ENCODE measurements around the gene GIMAP4.
"Not testable (repeated sequence)": the region's sequence is repeated elsewhere in the genome, so short reads cannot be mapped to it uniquely, and the experiment has no call there.

The GIMAP4 gene

DNA sequence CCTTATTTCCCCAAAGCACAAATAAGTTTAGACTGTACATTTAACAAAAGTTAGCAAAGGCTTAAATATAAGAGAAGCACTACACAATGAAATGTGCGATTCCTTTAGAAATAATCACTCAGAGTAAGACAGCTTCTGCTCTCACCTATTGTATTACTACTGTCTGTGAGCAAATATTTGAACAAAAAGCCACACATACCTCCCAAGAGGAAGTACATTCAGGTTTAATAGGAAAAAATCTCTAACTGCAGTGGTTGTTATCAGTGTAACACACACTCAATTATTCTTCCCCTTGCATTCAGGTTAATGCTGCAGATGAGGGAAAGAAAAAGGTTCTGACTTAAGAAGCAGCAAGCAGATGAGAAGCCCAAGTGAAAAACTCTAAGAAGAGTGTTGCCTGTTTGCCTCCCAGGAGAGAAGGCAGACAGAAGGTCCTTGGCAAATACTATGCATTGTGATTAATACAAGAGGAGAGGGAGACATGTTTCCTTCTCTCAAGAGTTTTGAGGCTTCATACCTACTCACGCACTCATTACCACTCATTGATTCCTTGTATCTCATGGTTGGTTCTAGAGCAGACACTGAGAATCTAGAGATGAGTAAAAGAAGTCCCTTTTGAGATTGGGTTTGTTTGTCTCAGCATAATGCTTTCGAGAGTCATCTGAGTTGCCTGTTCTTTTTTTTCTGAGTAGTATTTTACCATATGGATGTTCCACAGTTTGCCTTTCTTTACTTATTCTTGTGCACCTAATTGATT lies 13.6 kb downstream of the GIMAP4 start:
- DNase-seq: no peak

DNA sequence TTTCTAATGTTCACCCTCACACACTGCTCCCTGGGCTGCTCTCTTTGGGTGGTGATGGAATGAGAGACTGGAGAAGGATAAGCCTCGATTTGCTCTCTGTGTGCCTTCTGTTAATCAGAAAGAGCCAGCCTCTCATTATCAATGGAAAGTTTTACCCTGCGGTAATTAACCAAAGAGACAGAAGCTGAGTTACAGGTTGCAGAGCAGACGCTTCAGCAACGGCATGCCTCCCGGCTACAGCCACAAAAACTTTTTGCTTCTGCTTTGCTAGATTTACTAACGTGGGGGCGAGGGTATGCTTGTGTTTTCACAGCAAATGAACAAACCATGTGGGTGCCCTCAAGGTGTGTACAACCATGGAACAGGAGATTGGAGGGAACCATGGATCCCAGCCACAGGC lies 18.0 kb downstream of the GIMAP4 start:
- no peak for DNase-seq

DNA sequence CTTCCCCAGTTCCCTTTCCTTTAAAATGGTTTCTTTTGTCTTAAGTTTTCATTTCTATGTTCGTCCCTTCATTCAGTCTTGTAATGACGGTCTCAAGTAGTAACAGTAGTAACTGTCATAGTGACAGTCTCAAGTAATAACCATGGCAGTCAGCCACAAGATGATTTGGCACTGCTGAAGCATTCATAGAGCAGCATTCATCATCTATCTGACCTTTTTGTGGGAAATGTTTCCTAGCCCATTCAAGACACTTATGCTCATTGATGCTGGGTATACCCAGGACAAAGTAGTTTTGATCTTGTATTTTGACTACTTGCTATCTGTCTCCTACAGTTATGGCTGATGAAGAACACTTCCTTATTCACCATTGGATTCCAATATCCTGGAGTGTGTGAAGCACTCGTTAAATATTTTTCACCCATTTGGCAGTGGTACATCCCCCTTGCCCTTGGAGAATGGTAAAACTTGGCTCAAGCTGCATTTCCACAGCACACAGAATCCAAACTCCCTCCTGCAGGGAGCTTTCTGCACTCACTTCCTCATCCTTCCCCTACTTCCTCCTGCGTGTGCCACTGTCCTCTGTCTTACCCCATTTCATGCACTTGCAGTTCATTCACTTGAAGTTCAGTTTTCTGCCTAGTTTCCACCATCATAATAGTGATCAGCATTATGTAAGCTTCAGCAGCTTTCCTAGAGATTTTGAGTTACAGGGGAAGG lies 19.0 kb downstream of the GIMAP4 start:
- no peak for DNase-seq

DNA sequence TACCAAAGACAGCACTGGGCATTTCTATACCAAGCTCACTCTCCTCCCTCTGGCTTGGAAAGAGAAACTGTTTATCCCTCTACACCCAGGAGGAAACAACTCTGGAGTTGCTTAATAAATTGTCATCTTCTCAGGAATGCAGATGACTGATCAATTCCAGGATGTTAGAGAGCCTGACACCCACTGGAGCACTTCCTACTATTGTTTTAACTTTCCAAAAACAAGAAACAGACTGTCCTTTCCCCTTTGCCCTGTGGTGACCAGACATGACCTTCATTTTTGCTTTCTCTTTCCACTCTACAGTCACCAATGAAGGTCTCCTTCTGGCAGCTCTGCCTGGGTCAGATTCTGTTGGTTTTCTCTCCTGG lies 19.6 kb downstream of the GIMAP4 start:
- peak; percentile 96 for DNase-seq

DNA sequence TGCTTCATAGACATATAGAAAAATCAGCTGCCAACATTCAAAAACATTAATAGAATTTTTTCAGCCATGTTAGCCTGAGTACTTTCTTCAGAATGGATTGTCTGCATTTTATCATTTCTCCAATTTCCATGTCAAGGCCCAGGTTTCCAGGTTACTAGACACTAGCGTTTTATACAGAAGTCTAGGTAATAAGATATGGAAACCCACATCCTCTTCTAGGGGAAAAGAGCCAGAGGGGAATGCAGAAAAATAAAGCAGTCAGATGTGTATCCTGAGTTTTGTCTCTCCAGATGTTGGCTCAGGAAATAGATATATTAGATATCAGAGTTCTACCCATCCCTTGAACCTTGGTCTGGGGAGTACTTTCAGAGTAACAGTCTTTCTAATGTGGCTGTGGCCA lies 20.4 kb downstream of the GIMAP4 start:
- DNase-seq: no peak

DNA sequence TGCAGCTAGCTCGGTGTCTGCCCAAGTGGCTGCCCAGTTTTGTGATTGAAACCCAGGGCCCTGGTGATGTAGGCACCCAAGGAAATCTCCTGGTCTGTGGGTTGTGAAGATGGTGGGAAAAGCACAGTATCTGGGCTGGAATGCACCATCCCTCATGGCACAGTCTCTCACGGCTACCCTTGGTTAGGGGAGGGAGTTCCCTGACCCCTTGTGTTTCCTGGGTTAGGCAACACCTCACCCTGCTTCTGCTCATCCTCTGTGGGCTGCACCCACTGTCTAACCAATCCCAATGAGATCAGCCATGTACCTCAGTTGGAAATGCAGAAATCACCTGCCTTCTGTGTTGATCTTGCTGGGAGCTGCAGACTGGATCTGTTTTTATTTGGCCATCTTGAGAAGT lies 27.6 kb downstream of the GIMAP4 start:
- DNase-seq: no peak

DNA sequence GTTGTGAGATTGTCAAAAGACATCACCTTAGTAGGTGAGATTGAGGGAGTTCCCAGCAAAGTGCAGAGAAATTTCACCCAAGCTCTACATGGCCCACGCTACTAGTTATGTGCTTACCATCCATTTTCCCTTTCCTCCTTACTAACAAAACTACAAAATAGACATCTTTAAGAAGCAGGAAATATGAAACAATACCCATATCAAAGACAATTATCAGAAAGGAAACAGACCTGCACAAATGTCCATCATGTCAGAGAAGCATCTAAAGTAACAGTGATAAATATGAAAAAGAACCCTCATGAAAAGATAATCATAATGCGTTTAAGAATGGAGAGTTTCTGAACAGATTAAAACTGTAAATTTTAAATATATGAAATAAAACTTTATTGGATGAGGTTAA lies 28.2 kb downstream of the GIMAP4 start:
- DNase-seq: no peak

DNA sequence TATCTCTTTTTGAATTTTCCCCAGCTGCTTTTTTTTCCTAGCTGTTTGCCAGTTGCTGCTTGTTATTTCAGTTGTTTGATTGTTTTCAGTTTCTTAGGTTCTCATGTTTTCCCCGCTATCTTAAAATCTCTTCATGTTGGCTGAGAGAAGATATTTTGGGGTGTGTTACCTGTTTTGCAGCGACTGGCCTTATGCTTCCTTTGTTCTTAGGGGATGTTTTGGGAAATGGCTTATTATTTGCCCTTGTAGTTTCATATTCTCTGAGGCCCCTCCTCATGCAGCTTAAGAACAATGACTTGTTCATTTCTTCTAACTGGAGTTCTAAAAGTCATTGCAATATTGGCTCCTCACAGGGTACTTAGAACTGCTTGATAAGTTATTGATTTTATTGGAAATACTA lies 36.4 kb downstream of the GIMAP4 start:
- not testable (repeated sequence) for DNase-seq

DNA sequence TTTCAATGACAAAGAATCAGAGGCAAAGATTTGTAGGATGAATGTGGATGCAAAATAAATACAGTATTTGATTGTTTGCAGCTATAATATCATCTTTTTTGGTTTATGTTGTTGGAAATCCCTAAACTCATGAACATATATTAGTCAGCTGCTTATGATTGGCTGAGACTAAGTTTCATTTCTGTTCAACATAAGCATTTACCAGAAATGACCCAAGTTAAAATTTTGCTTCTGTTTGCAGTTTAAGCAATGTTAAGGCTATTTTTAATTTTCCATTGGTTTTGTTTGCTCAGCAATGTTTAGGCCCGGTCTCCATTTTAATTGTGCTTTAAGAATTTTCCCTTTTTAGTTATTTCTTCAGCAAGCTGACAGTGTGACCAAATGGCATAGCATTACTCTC lies 43.0 kb downstream of the GIMAP4 start:
- peak; percentile 59 for DNase-seq

DNA sequence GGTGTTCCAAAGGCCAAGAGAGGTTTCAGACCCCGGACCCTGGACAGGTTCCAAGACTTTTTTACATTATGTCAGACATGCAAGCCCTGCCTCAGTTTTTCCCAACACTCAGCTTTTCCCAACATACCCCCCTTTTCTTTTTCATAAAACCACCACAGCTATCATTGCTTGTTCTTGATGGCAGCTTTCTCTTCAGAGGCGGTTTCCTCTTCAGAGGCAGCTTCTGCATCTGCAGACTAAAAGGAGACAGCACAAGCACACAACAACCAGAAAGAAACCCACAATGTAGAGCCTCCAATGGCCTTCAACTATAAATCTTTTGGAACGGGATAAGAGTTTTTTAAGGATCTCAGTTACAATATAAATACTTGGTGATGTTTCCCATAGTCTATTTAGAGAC lies 45.7 kb downstream of the GIMAP4 start:
- no peak for DNase-seq

DNA sequence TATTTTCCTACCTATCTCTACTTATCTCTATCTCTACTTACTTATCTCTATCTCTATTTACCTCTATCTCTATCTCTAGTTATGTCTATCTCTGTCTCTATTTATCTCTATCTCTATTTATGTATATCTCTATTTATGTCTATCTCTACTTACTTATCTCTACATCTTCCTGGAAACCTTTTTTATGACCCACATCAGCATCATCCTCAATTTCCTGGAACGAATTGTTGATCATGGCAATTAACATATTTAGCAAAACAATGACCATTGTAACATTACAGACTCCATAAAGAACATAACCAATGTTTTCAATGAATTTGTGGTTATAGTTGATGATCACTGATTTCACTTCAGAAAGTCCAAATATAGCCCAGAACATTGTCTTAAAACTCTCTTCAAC lies 46.7 kb downstream of the GIMAP4 start:
- no peak for DNase-seq

DNA sequence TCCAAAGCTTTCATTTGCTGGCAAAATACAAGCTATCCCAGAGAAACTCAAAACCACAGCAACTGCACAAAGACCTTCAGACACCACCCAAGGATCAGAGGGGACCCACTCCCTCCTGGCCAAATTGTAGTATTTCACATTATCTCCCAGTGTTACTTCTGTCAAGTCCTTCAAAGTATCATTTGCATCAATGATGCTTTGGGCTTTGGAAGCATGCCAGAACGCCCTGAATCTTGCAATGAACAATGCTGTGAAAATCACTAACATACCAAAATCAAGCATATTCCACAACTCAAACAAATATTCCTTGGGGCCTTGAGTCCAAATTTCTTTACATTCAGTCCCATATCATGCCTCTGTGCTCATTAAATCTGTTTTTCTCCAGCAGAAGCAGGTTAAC lies 47.2 kb downstream of the GIMAP4 start:
- not testable (repeated sequence) for DNase-seq

DNA sequence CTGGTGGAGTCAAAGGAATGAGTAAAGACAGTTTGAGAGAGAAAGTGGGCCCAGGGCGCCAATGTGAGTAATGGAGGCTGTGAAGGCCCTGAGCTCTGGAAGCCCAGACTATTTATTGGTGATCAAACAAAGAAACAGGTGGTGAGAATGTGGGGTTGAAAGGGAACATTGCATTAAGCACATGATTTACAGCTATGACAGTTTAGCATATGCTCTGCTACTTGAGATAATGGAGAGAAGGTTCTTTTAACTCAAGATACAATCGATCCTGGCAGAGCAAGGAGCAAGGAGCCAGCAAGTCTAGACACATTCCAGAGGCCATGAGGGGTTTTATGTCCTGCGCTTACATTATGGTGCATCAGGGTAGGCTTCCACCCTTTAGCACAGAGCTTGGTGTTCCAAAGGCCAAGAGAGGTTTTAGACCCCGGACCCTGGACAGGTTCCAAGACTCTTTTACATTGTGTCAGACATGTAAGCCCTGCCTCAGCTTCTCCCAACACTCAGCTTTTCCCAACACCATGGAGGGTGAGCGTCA lies 48.1 kb downstream of the GIMAP4 start:
- DNase-seq: not testable (repeated sequence)

DNA sequence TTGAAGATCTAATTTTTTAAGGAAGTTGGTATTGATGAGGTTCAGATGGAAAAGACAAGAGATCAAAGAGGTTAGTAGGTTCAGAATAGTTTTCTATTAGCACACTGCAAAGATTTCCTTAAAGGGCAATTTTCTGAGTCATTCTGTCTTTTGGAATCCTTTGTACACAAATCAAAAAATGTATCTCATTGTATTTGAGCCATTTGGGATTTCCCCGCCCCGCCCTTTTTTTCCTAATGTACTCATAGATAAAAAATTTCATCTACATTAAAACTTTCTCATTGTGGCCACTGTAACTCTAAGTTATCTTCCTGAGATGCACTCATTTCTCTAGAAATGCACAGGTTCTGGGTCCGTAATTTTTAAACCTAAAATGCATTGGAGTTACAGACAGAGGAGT lies 52.9 kb downstream of the GIMAP4 start:
- DNase-seq: peak; percentile 21

DNA sequence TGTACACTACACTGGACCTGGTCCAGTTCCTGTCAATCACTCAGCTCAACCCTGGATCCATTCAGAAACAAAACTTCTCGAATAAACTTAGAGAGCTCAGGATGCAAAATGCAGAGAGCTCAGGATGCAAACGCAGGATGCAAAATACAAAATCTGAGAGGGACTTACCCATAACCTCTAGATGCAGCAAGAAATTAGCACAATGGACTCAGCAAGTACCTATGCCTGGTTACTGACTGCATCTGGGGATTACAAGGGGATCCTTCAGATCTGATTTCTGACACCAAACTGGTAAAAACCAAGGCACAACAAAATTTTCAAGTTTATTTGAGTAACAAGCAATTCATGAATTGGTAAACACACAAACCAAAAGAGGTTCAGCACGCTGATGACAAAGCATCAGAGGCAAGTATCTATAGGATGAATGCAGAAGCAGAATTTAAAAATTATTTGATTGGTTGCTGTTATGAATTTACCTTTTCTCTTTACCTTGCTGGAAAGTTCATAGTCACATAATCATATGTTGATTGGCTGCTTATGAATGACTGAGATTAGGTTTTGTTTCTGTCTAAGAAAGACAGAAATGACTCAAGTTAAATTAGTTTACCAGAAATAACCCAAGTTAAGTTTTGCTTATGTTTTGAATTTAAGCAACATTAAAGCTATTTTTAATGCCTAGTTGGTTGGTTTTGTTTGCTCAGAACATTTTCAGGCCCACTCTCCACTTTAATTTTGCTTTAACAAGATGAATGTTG lies 53.6 kb downstream of the GIMAP4 start:
- DNase-seq: no peak

DNA sequence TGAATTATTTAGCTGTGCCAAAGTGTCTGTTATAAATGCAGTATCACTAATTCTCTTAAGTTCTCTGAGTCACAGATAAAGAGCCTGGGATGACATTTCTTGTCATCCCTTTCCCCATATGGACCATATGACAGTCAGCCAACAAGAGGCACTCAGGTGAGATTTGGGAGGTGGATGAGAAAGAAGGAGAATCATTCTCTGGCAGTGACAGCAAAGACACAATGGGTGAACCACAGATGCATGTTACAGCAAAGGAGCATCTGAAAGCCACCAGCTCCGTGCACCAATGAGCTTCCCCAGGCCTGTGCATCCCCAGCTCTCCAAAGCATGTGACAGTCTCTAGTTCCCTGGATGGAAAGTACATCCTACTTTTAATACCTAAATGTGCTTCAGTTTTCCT lies 54.2 kb downstream of the GIMAP4 start:
- no peak for DNase-seq
